Mononuclear cell (primary cell): ENCODE data around the gene ZC3H14. TPM values are rescaled to one million over a fixed set of nuclear protein-coding genes. Genes with fewer than 3 reads are reported as not detected.
A peak's percentile ranks its signal among the peaks of the same experiment; 100 is the strongest.

Source experiments
- H3K27me3 ChIP-seq: 2 replicates; pipeline ENCODE4 v1.6.0; 2011; ENCODE audit warnings: low read length, control low read depth; ENCODE audit not compliant: insufficient read depth
- H3K4me1 ChIP-seq: 2 replicates; pipeline ENCODE4 v1.5.1; 2011; ENCODE audit warnings: mild to moderate bottlenecking, low read length, control low read depth; ENCODE audit not compliant: insufficient read depth
- H3K4me3 ChIP-seq: 2 replicates; pipeline ENCODE4 v1.5.1; 2011; ENCODE audit warnings: mild to moderate bottlenecking, low read length, moderate library complexity
- H3K9me3 ChIP-seq: 2 replicates; pipeline ENCODE4 v1.5.1; 2011; ENCODE audit warnings: low read depth, mild to moderate bottlenecking, control low read depth, low read length
- total RNA-seq: library from RNA; depleted of rRNA; stranded (reverse); fragments of >200 nt; gene quantifications from one replicate; pipeline ENCODE4 v1.2.3, GENCODE V29; 2012

ZC3H14 gene
- total RNA-seq, 1 donor = 31.2 TPM

- Histone ChIP-seq H3K27me3 (peaks cover 9% of the 10 kb centered on the region), H3K4me3 (no peak overlapping the region), H3K9me3 (no peaks in the 10 kb centered on the region), H3K4me1 (no peaks in the 10 kb centered on the region)
Observed at GRCh38 chr14:88542857-88543795, 19.7 kb upstream of the ZC3H14 start.

- Histone ChIP-seq H3K4me1 (no peaks in the 10 kb centered on the region), H3K27me3 (peaks cover 6% of the 10 kb centered on the region), H3K9me3 (no peaks in the 10 kb centered on the region), H3K4me3 (no peak overlapping the region)
Observed at GRCh38 chr14:88545256-88545655, 17.6 kb upstream of the ZC3H14 start.

GRCh38 chr14:88546621-88547385, 16.0 kb upstream of the ZC3H14 start:
- H3K9me3 ChIP-seq = no peaks in the 10 kb centered on the region
- H3K27me3 ChIP-seq = peaks cover 14% of the 10 kb centered on the region
- H3K4me1 ChIP-seq = peaks cover 8% of the 10 kb centered on the region
- H3K4me3 ChIP-seq = no peak overlapping the region

- H3K4me1 ChIP-seq = peaks cover 13% of the 10 kb centered on the region
- H3K4me3 ChIP-seq = no peak overlapping the region
- peaks cover 20% of the 10 kb centered on the region for H3K27me3 ChIP-seq
- H3K9me3 ChIP-seq = no peaks in the 10 kb centered on the region
Observed at GRCh38 chr14:88547386-88547780, 15.5 kb upstream of the ZC3H14 start.

- peaks cover 21% of the 10 kb centered on the region for H3K4me1 ChIP-seq
- no peak overlapping the region for H3K4me3 ChIP-seq
- peaks cover 41% of the 10 kb centered on the region for H3K27me3 ChIP-seq
- no peaks in the 10 kb centered on the region for H3K9me3 ChIP-seq
Observed at GRCh38 chr14:88550078-88550477, 12.8 kb upstream of the ZC3H14 start.

GRCh38 chr14:88551094-88551870, 11.6 kb upstream of the ZC3H14 start:
- H3K4me1 ChIP-seq = peaks cover 24% of the 10 kb centered on the region
- H3K27me3 ChIP-seq = peaks cover 53% of the 10 kb centered on the region
- H3K9me3 ChIP-seq = no peaks in the 10 kb centered on the region
- peak overlapping the region; percentile 41 for H3K4me3 ChIP-seq

GRCh38 chr14:88551980-88552431, 10.8 kb upstream of the ZC3H14 start:
- Histone ChIP-seq H3K4me3 (peak overlapping the region; percentile 41), H3K4me1 (peaks cover 24% of the 10 kb centered on the region), H3K9me3 (no peaks in the 10 kb centered on the region), H3K27me3 (peaks cover 60% of the 10 kb centered on the region)

- Histone ChIP-seq H3K9me3 (no peaks in the 10 kb centered on the region), H3K27me3 (peaks cover 66% of the 10 kb centered on the region), H3K4me1 (peaks cover 28% of the 10 kb centered on the region), H3K4me3 (no peak overlapping the region)
Observed at GRCh38 chr14:88552876-88553275, 10.0 kb upstream of the ZC3H14 start.

GRCh38 chr14:88553886-88554456, 8.9 kb upstream of the ZC3H14 start:
- peaks cover 66% of the 10 kb centered on the region for H3K27me3 ChIP-seq
- no peak overlapping the region for H3K4me3 ChIP-seq
- H3K4me1 ChIP-seq = peaks cover 28% of the 10 kb centered on the region
- H3K9me3 ChIP-seq = no peaks in the 10 kb centered on the region

GRCh38 chr14:88554457-88555286, 8.2 kb upstream of the ZC3H14 start, which contains the start of gene PTPN21:
Gene PTPN21 (minus strand): TSS chr14:88555007. CDS start chr14:88550417, 4,590 bp downstream.
- Histone ChIP-seq H3K4me1 (peaks cover 28% of the 10 kb centered on the region), H3K9me3 (no peaks in the 10 kb centered on the region), H3K4me3 (no peak within 1 kb of the TSS), H3K27me3 (peaks cover 66% of the 10 kb centered on the region)

- Histone ChIP-seq H3K4me3 (no peak overlapping the region), H3K4me1 (peaks cover 22% of the 10 kb centered on the region), H3K27me3 (peaks cover 64% of the 10 kb centered on the region), H3K9me3 (no peaks in the 10 kb centered on the region)
Observed at GRCh38 chr14:88556581-88556980, 6.3 kb upstream of the ZC3H14 start.

GRCh38 chr14:88559852-88560251, 3.0 kb upstream of the ZC3H14 start:
- Histone ChIP-seq H3K27me3 (peaks cover 36% of the 10 kb centered on the region), H3K4me1 (peaks cover 25% of the 10 kb centered on the region), H3K4me3 (no peak overlapping the region), H3K9me3 (no peaks in the 10 kb centered on the region)

GRCh38 chr14:88562532-88562830, 356 bp upstream of the ZC3H14 start:
- peaks cover 17% of the 10 kb centered on the region for H3K4me1 ChIP-seq
- no peaks in the 10 kb centered on the region for H3K9me3 ChIP-seq
- H3K27me3 ChIP-seq = peaks cover 11% of the 10 kb centered on the region
- H3K4me3 ChIP-seq = peak overlapping the region; percentile 89

GRCh38 chr14:88563845-88564244, 1.0 kb downstream of the ZC3H14 start:
- H3K9me3 ChIP-seq = peaks cover 7% of the 10 kb centered on the region
- H3K4me1 ChIP-seq = peaks cover 16% of the 10 kb centered on the region
- H3K27me3 ChIP-seq = peaks cover 10% of the 10 kb centered on the region
- H3K4me3 ChIP-seq = peak overlapping the region; percentile 89
